T-helper 17 cell (primary cell): ENCODE measurements around the gene AGT. TPM values are rescaled to one million over a fixed set of nuclear protein-coding genes. Genes with fewer than 3 reads are reported as not detected.
A peak's percentile ranks its signal among the peaks of the same experiment; 100 is the strongest.

Experiments used
- ATAC-seq: fragments of 150-1000 bp; cut with Tn5 transposase; 2 replicates; pipeline ENCODE4 v1.10.0; 2021; ENCODE audit warnings: mild to moderate bottlenecking, moderate library complexity
- DNase-seq, 3 donors: peaks; one replicate each; pipeline versions ENCODE4 v3.0.0 to v3.0.0-alpha.2; 2020 to 2021
- H3K9me3 ChIP-seq: one replicate; pipeline ENCODE4 v1.7.0; 2013; ENCODE audit warnings: low read length, mild to moderate bottlenecking; ENCODE audit not compliant: control insufficient read depth, poor library complexity, severe bottlenecking
- H3K27ac Mint-ChIP-seq: one replicate; pipeline ENCODE4 v1.8.0; 2022; ENCODE audit warnings: mild to moderate bottlenecking, moderate library complexity, mixed read lengths
- H3K27me3 Mint-ChIP-seq: one replicate; pipeline ENCODE4 v1.8.0; 2022; ENCODE audit warnings: mixed read lengths
- H3K36me3 Mint-ChIP-seq: one replicate; pipeline ENCODE4 v1.8.0; 2022; ENCODE audit warnings: low read depth, mixed read lengths
- H3K4me1 Mint-ChIP-seq: one replicate; pipeline ENCODE4 v1.8.0; 2022; ENCODE audit warnings: mild to moderate bottlenecking, mixed read lengths
- H3K4me3 Mint-ChIP-seq: one replicate; pipeline ENCODE4 v1.8.0; 2022; ENCODE audit warnings: mild to moderate bottlenecking, moderate library complexity, mixed read lengths
- total RNA-seq, 4 donors: library from RNA in 2 of 4; stranded (reverse) in 2 of 4; gene quantifications; one replicate each; pipeline ENCODE4 v1.2.3 and lab custom pipeline; 2022 to 2026

Gene AGT
- total RNA-seq, 2 donors from 2014 or later, result not detected

- no peaks in the 10 kb centered on the region for H3K4me1 Mint-ChIP-seq
- H3K27ac Mint-ChIP-seq, result no peak overlapping the region
Observed at GRCh38 chr1:230684146-230684545, 29.8 kb downstream of the AGT start.

GRCh38 chr1:230682882-230683610 is 30.9 kb downstream of the AGT start:
- no peaks in the 10 kb centered on the region for H3K9me3 ChIP-seq
- no peak for DNase-seq
- no peak for ATAC-seq
- Mint-ChIP-seq H3K36me3 (peaks cover 7% of the 10 kb centered on the region), H3K4me1 (peaks cover 2% of the 10 kb centered on the region), H3K4me3 (no peak overlapping the region), H3K27me3 (no peaks in the 10 kb centered on the region), H3K27ac (peak overlapping the region; percentile 79)

More at GRCh38 chr1:230684146-230684545, 29.8 kb downstream of the AGT start:
- ATAC-seq (no peak), DNase-seq (no peak)
- H3K4me3 Mint-ChIP-seq, result no peak overlapping the region
- peaks cover 10% of the 10 kb centered on the region for H3K36me3 Mint-ChIP-seq
- no peaks in the 10 kb centered on the region for H3K27me3 Mint-ChIP-seq
- no peaks in the 10 kb centered on the region for H3K9me3 ChIP-seq

- Mint-ChIP-seq H3K4me3 (no peak overlapping the region), H3K27ac (peak overlapping the region; percentile 79), H3K27me3 (no peaks in the 10 kb centered on the region), H3K36me3 (peaks cover 5% of the 10 kb centered on the region), H3K4me1 (peaks cover 2% of the 10 kb centered on the region)
- no peaks in the 10 kb centered on the region for H3K9me3 ChIP-seq
- DNase-seq, result no peak
- no peak for ATAC-seq
Observed at GRCh38 chr1:230682274-230682673, 31.6 kb downstream of the AGT start.

- DNase-seq (no peak), ATAC-seq (no peak)
- Mint-ChIP-seq H3K4me3 (no peak overlapping the region), H3K27me3 (no peaks in the 10 kb centered on the region), H3K4me1 (peaks cover 2% of the 10 kb centered on the region), H3K36me3 (peaks cover 4% of the 10 kb centered on the region), H3K27ac (peak overlapping the region; percentile 79)
- H3K9me3 ChIP-seq, result no peaks in the 10 kb centered on the region
Observed at GRCh38 chr1:230681599-230681998, 32.3 kb downstream of the AGT start.

- DNase-seq (no peak), ATAC-seq (no peak)
- H3K9me3 ChIP-seq, result no peaks in the 10 kb centered on the region
- no peaks in the 10 kb centered on the region for H3K27me3 Mint-ChIP-seq
- no peak overlapping the region for H3K27ac Mint-ChIP-seq
- peaks cover 4% of the 10 kb centered on the region for H3K4me1 Mint-ChIP-seq
- no peak overlapping the region for H3K4me3 Mint-ChIP-seq
- H3K36me3 Mint-ChIP-seq, result peaks cover 8% of the 10 kb centered on the region
Observed at GRCh38 chr1:230680300-230681025, 33.5 kb downstream of the AGT start.

- H3K4me1 Mint-ChIP-seq, result peaks cover 4% of the 10 kb centered on the region
- no peak overlapping the region for H3K4me3 Mint-ChIP-seq
- no peaks in the 10 kb centered on the region for H3K27me3 Mint-ChIP-seq
- H3K9me3 ChIP-seq, result no peaks in the 10 kb centered on the region
- H3K36me3 Mint-ChIP-seq, result peaks cover 8% of the 10 kb centered on the region
- DNase-seq, result no peak
- no peak for ATAC-seq
- no peak overlapping the region for H3K27ac Mint-ChIP-seq
Observed at GRCh38 chr1:230679825-230680224, 34.1 kb downstream of the AGT start.

GRCh38 chr1:230679192-230679591 is 34.7 kb downstream of the AGT start:
- no peaks in the 10 kb centered on the region for H3K9me3 ChIP-seq
- Mint-ChIP-seq H3K4me3 (no peak overlapping the region), H3K27me3 (no peaks in the 10 kb centered on the region), H3K27ac (no peak overlapping the region), H3K36me3 (peaks cover 8% of the 10 kb centered on the region), H3K4me1 (peaks cover 4% of the 10 kb centered on the region)
- DNase-seq (no peak), ATAC-seq (no peak)

- Mint-ChIP-seq H3K27me3 (no peaks in the 10 kb centered on the region), H3K27ac (no peak overlapping the region), H3K4me1 (peaks cover 4% of the 10 kb centered on the region), H3K36me3 (peaks cover 13% of the 10 kb centered on the region), H3K4me3 (no peak overlapping the region)
- DNase-seq, result no peak
- H3K9me3 ChIP-seq, result no peaks in the 10 kb centered on the region
- ATAC-seq, result no peak
Observed at GRCh38 chr1:230677200-230677599, 36.7 kb downstream of the AGT start.

- DNase-seq (no peak), ATAC-seq (no peak)
- Mint-ChIP-seq H3K4me3 (no peak overlapping the region), H3K27ac (no peak overlapping the region), H3K36me3 (peaks cover 21% of the 10 kb centered on the region), H3K4me1 (peaks cover 4% of the 10 kb centered on the region), H3K27me3 (no peaks in the 10 kb centered on the region)
- no peaks in the 10 kb centered on the region for H3K9me3 ChIP-seq
Observed at GRCh38 chr1:230674581-230674980, 39.3 kb downstream of the AGT start.

GRCh38 chr1:230669543-230669942 is 44.4 kb downstream of the AGT start:
- H3K27me3 Mint-ChIP-seq, result no peaks in the 10 kb centered on the region
- no peaks in the 10 kb centered on the region for H3K9me3 ChIP-seq
- H3K27ac Mint-ChIP-seq, result peak overlapping the region; percentile 27
- no peak for ATAC-seq
- H3K4me1 Mint-ChIP-seq, result peaks cover 5% of the 10 kb centered on the region
- no peak for DNase-seq
- peaks cover 28% of the 10 kb centered on the region for H3K36me3 Mint-ChIP-seq
- H3K4me3 Mint-ChIP-seq, result no peak overlapping the region

GRCh38 chr1:230668227-230668626 is 45.7 kb downstream of the AGT start:
- H3K4me3 Mint-ChIP-seq, result no peak overlapping the region
- peaks cover 28% of the 10 kb centered on the region for H3K36me3 Mint-ChIP-seq
- H3K9me3 ChIP-seq, result no peaks in the 10 kb centered on the region
- DNase-seq, result no peak
- peaks cover 5% of the 10 kb centered on the region for H3K4me1 Mint-ChIP-seq
- H3K27ac Mint-ChIP-seq, result peak overlapping the region; percentile 3
- no peaks in the 10 kb centered on the region for H3K27me3 Mint-ChIP-seq
- no peak for ATAC-seq

- peaks cover 17% of the 10 kb centered on the region for H3K36me3 Mint-ChIP-seq
Observed at GRCh38 chr1:230661976-230662375, 51.9 kb downstream of the AGT start.

GRCh38 chr1:230658691-230659090 is 55.2 kb downstream of the AGT start:
- ATAC-seq, result no peak
- H3K27ac Mint-ChIP-seq, result no peak overlapping the region
- H3K4me3 Mint-ChIP-seq, result no peak overlapping the region
- DNase-seq, result no peak
- no peaks in the 10 kb centered on the region for H3K9me3 ChIP-seq
- peaks cover 35% of the 10 kb centered on the region for H3K4me1 Mint-ChIP-seq
- peaks cover 6% of the 10 kb centered on the region for H3K36me3 Mint-ChIP-seq
- H3K27me3 Mint-ChIP-seq, result no peaks in the 10 kb centered on the region

More at GRCh38 chr1:230661976-230662375, 51.9 kb downstream of the AGT start:
- Mint-ChIP-seq H3K27me3 (no peaks in the 10 kb centered on the region), H3K4me3 (no peak overlapping the region), H3K27ac (no peak overlapping the region), H3K4me1 (peaks cover 19% of the 10 kb centered on the region)
- no peak for DNase-seq
- H3K9me3 ChIP-seq, result no peaks in the 10 kb centered on the region
- no peak for ATAC-seq
